SK-MEL-5 (cell line): ENCODE data around the gene ASZ1. TPM values are rescaled to one million over a fixed set of nuclear protein-coding genes. Genes with fewer than 3 reads are reported as not detected.
A peak's percentile ranks its signal among the peaks of the same experiment; 100 is the strongest.
"Not testable (repeated sequence)": the region's sequence is repeated elsewhere in the genome, so short reads cannot be mapped to it uniquely, and the experiment has no call there.

Source experiments
- DNase-seq: peaks from one replicate; pipeline ENCODE4 v3.0.0-alpha.2; 2016; ENCODE audit warnings: low read depth, low spot score
- in situ Hi-C: cut with HindIII; loops from 2 replicates; pipeline ENCODE4 v1.10.0; 2016; ENCODE audit warnings: low sequenced_read_pairs, high pct_unique_total_duplicates, low pct_unique_long_range_greater_than_20kb
- polyA plus RNA-seq, 2 experiments: library from polyadenylated mRNA; depleted of rRNA; stranded (reverse); fragments of >200 nt; gene quantifications; 2 replicates each; pipeline ENCODE4 v1.2.3, GENCODE V29; 2015
- total RNA-seq: library from RNA; depleted of rRNA; stranded (reverse); fragments of >200 nt; shearing (Covaris generic); gene quantifications from 2 replicates; pipeline ENCODE4 v1.2.3, GENCODE V29; 2014; rRNA removed

The ASZ1 gene
- total RNA-seq, result 1.0 and 1.3 TPM in 2 replicates
- polyA plus RNA-seq (2015; cell fraction: cytosol; rRNA removed), result 0.33 and 0.44 TPM in 2 replicates
- 1.8 and 2.2 TPM in 2 replicates for polyA plus RNA-seq (2015; cell fraction: nucleus; rRNA removed)

DNA sequence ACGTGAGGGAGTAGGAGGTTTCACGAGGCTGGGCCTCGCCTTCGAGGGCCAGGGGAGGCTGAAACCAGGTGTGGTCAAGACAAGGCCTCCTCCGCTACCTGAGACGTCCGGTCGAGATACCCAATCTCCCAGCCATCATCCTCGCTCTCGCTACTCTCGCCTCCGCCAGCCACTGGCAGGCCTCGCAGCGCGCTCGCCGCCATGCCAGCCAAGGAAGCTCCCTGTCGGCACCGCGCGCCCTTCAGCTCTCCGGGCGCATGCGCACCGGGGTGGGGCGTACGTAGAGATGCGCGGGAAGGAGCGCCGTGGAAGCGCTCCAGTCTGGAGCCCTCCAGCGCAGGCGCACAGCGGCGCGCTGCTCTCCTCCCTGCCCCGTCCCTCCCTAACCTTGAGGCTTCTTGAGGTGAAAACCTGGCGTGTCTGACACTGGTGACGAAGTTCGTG lies at the start of gene ASZ1:
Gene ASZ1, minus strand, starts transcription at position 236 of the 444 bp plus-strand sequence. Its CDS starts 33 bp downstream, at position 203.
- no peak for DNase-seq
- in situ Hi-C loops, result no loop called here

GRCh38 chr7:117476557-117477215 lies 49.4 kb upstream of the ASZ1 start:
- DNase-seq, result no peak
- in situ Hi-C loops, result no loop called here

DNA sequence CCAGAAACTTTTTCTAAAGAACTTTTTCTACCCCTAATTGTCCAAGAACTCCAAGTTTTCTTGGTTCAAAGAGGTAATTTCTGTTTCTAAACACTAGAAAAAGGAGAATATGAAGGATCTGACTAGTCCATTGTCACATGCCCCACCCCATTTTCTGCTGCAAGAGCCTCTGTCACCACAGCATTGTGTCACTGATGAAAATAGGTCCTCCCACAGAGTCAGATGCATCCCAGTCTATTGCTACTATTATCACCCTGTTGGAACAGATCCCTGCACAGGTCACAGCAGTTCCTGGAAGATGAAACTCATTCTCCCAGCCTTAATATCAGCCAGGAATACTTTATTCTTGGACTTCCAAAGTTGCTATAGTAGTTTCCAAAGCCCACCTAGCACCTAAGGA lies 45.0 kb upstream of the ASZ1 start:
- in situ Hi-C loops, result no loop called here

DNA sequence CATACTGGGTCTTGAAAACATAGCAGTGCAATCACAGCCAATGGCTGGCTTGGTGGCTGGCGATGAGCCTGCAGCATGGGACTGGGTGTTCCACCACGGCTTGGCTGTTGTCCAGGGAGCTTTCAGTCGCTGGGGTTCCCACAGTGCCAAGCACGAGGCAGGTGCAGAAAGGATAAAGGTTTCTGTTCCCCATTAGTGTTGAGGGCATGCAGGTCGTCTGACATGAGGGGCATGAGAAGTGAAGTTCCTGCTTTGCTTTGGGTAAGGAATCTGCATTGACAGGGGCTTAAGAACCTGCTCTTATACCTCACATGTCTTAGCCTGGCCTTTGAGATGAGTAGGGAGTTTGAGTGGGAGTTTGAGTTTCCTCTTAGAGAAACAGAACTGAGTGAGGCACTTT lies 43.5 kb upstream of the ASZ1 start:
- no peak for DNase-seq
- in situ Hi-C loops, result no loop called here

More for the DNA sequence above, 45.0 kb upstream of the ASZ1 start:
- DNase-seq, result no peak

DNA sequence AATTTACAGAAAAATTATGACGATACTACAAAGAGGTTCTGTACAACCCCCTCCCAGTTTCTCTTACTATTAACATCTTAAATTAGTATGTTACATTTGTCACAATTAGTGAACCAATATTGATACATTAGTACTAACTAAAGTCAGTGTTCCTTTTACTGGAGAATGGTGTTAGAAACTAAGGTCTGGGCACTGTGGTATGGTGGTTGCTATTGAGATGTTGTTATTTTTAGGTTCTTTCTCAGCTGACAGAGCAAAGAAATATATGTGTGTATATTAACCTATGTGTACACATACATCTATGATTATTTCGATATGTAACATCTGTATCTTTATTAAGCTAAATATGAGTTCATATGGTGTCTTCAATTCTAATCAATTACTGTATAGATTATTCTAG lies 40.9 kb upstream of the ASZ1 start:
- DNase-seq, result no peak
- in situ Hi-C loops, result no loop called here

GRCh38 chr7:117460815-117461214 lies 33.5 kb upstream of the ASZ1 start:
- in situ Hi-C loops, DNase-seq: not testable (repeated sequence)

DNA sequence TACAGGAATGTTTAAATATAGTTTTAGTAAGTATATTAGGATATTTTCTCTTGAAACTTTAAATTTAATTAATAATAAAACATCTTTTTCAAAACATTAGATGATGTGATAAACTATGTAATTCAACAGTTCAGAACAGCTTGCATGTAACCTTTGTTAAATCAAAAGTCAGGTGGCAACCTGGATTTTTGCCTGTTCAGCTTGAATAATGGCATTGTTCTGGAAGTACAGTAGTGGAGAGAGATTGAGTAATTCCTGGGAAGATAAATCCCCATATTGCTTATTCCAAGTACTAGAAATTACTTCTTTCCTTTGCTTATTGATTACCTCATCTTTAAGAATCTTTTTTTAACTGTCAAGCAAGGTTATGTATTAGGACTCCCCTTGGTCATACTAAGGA lies 32.4 kb upstream of the ASZ1 start:
- in situ Hi-C loops, result no loop called here
- peak; percentile 55 for DNase-seq

- in situ Hi-C loops, result no loop called here
- peak; percentile 71 for DNase-seq
These were observed 31.8 kb upstream of the ASZ1 start for GRCh38 chr7:117458977-117459583.

DNA sequence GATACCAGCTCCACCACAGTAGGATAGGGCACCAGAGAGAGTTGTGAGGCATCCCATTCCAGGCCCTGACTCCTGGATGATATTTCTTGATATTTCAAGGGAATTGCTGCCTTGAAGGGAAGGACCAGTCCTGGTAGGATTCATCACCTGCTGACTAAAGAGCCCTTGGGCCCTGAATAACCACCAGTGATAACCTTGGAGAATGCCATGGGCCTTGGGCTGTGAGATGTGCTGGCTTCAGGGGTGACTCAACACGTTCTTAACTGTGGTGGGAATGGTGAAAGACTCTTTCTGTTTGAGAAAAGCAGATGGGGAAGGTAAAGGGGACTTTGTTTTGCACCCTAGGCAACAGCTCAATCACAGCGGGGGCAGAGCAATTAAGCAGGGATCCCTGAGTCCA lies 21.4 kb upstream of the ASZ1 start:
- DNase-seq, result no peak
- in situ Hi-C loops, result no loop called here

- in situ Hi-C loops, result no loop called here
- DNase-seq, result peak; percentile 85
These were observed 19.0 kb upstream of the ASZ1 start for GRCh38 chr7:117446220-117446815.

- in situ Hi-C loops, result no loop called here
These were observed 17.9 kb upstream of the ASZ1 start for GRCh38 chr7:117445206-117445605.

DNA sequence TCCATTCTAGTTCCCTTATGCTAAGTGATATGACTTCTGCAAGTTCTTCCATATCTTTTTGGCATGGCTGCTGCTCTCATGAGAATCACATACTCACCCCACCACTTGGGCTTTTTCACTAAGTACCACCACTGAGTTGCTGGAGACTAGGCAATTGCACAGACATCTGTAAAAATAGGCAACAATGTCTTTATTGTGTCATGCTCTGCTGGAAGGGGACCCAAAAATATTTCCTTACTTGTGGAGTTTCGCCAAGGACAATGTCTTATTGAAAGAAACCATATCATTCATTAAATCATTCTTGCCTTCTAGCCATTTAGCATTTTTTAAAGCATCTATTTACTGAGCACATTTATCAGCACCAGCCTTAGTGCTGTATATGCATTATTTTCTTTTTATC lies 17.4 kb upstream of the ASZ1 start:
- in situ Hi-C loops, result no loop called here
- DNase-seq, result peak; percentile 87

More at GRCh38 chr7:117445206-117445605, 17.9 kb upstream of the ASZ1 start:
- peak; percentile 99 for DNase-seq

GRCh38 chr7:117435475-117436043 lies 8.3 kb upstream of the ASZ1 start:
- in situ Hi-C loops, result no loop called here
- DNase-seq, result peak; percentile 30

DNA sequence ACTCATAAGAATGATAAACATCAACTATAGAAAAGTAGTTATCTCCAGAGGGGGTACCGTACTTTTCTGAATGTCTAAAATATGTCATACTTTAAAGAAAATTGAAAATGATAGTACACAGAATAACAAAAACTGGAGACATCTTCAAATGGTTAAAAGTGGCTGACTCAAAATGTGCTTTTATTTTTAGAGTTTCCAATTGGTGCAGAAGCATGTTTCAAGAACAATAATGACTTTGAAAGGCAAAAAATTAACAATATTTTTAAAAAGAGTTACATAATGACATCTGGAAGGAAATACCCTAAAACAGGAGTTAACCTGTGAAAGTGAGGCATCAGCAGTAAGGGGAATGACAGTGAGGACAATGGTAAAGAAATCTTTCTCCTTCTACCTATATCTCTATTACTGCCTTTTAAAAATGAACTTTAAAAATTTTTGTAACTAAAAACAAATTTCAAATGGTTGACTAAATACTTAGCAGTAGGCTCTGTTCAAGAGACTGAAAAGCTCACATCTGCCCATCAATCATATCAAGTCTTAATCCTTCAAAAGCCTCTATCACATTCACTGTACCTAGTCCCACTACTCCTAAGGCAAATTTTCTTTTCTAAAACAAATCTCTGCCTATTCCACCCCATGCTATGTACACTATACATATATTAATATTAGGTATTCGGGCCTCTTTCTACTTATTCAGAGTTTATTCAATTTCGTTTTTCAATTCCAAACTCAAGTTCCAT lies 3.0 kb downstream of the ASZ1 start:
- no peak for DNase-seq
- in situ Hi-C loops, result no loop called here

DNA sequence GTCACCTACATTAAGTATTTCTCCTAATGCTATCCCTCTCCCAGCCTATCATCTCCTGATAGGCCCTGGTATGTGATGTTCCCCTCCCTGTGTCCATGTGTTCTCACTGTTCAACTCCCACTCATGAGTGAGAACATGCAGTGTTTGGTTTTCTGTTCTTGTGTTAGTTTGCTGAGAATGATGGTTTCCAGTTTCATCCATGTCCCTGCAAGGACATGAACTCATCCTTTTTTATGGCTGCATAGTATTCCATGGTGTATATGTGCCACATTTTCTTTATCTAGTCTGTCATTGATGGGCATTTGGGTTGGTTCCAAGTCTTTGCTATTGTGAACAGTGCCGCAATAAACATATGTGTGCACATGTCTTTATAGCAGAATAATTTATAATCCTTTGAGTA lies 12.7 kb downstream of the ASZ1 start:
- DNase-seq, in situ Hi-C loops: not testable (repeated sequence)

DNA sequence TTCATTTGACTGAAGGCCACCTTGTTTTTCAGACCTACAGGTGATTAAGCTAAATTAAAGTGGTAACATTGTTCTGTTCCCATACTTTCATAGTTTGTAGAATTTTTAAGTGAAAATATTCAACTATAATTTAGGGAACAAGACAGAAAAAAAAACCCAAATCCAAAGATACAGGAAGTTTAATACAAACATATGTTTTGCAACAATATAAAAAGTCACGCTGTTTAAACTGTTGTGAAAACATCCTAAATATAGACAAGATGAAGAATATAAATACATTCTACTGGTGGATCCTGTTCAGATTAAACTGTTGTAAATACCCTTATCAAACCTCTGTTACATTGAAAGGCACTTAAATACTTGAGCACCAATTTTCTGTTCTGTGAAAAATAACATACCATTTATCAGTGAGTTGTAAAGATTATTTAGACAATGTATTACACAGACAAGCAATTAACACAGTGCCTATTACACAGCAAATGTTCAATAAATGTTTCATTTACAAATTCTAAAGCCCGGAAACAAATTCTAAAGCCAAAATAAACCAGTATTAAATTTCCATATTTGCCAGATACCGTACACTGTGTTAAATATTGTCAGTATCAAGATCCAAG lies 14.2 kb downstream of the ASZ1 start:
- in situ Hi-C loops, result no loop called here
- no peak for DNase-seq

- DNase-seq, result no peak
- in situ Hi-C loops, result no loop called here
These were observed 14.9 kb downstream of the ASZ1 start for GRCh38 chr7:117412390-117412789.
